ENCODE measurements around the gene OSBPL6. TPM values are rescaled to one million over a fixed set of nuclear protein-coding genes. Genes with fewer than 3 reads are reported as not detected.

Gene OSBPL6
- total and polyA plus RNA-seq, 4 donors = 1.3 to 3.3 (median 2.2) TPM

GRCh38 chr2:178427458-178427857 is 233.1 kb downstream of the OSBPL6 start:
- TF ChIP-seq CTCF (IDR thresholded peaks at IDR 0.05; ENCODE audit: low read depth, low read length, missing input control) (no peak), FOXA2 (IDR thresholded peaks at IDR 0.05) (no peak), ATF3 (IDR thresholded peaks at IDR 0.05) (no peak), GABPA (IDR thresholded peaks at IDR 0.05 in 1 of 2, conservative IDR thresholded peaks at IDR 0.05 in 1 of 2) (no peak), FOXA1 (IDR thresholded peaks at IDR 0.05) (no peak), EGR1 (IDR thresholded peaks at IDR 0.05; ENCODE audit: low read depth in 2 of 2) (no peak), HNF4A (conservative IDR thresholded peaks at IDR 0.05) (no peak), MAX (IDR thresholded peaks at IDR 0.05) (no peak), RXRA (IDR thresholded peaks at IDR 0.05) (no peak)
- Histone ChIP-seq H3K36me3 (ENCODE audit: control insufficient read depth in 4 of 4, insufficient read depth in 3 of 4, low read depth in 1 of 4, low read length in 3 of 4) (peaks cover 3 to 26% (median 18%) of the 10 kb centered on the region in 4 donors), H3K9ac (ENCODE audit: low read depth in 1 of 2, low read length in 2 of 2) (no peak overlapping the region), H3K27me3 (ENCODE audit: control insufficient read depth in 4 of 4, insufficient read depth in 4 of 4, low read length in 3 of 4) (no peaks in the 10 kb centered on the region), H3K9me3 (ENCODE audit: control insufficient read depth in 4 of 4, low read length in 3 of 4) (no peaks in the 10 kb centered on the region), H3K4me1 (ENCODE audit: control insufficient read depth in 4 of 4, insufficient read depth in 4 of 4, low read length in 3 of 4) (peaks cover 0 to 6% (median 0%) of the 10 kb centered on the region in 4 donors), H3K27ac (ENCODE audit: low read depth in 1 of 2, low read length in 2 of 2) (no peak overlapping the region), H3K4me3 (ENCODE audit: low read depth in 1 of 3, low read length in 3 of 3) (no peak overlapping the region)
- DNase-seq (ENCODE audit: low spot score) = no peak
- WGBS = 90% methylated on average over 2 of the region's 2 CpGs

GRCh38 chr2:178428396-178428806 is 234.1 kb downstream of the OSBPL6 start:
- peaks cover 0 to 6% (median 0%) of the 10 kb centered on the region in 4 donors for H3K4me1 ChIP-seq (ENCODE audit: control insufficient read depth in 4 of 4, insufficient read depth in 4 of 4, low read length in 3 of 4)
- no peak overlapping the region for H3K4me3 ChIP-seq (ENCODE audit: low read depth in 1 of 3, low read length in 3 of 3)
- no peaks in the 10 kb centered on the region for H3K27me3 ChIP-seq (ENCODE audit: control insufficient read depth in 4 of 4, insufficient read depth in 4 of 4, low read length in 3 of 4)
- DNase-seq (ENCODE audit: low spot score) = no peak
- no peak overlapping the region for H3K27ac ChIP-seq (ENCODE audit: low read depth in 1 of 2, low read length in 2 of 2)
- H3K36me3 ChIP-seq (ENCODE audit: control insufficient read depth in 4 of 4, insufficient read depth in 3 of 4, low read depth in 1 of 4, low read length in 3 of 4) = peaks cover 5 to 35% (median 27%) of the 10 kb centered on the region in 4 donors
- TF ChIP-seq RXRA (IDR thresholded peaks at IDR 0.05) = peak in 1 of 2 donors; percentile 32
- TF ChIP-seq MAX (IDR thresholded peaks at IDR 0.05) = no peak
- no peak for TF ChIP-seq GABPA (IDR thresholded peaks at IDR 0.05 in 1 of 2, conservative IDR thresholded peaks at IDR 0.05 in 1 of 2)
- peak; percentile 12 for TF ChIP-seq HNF4G (IDR thresholded peaks at IDR 0.05)
- peak; percentile 73 to 78 for TF ChIP-seq HNF4A (conservative IDR thresholded peaks at IDR 0.05)
- TF ChIP-seq ATF3 (IDR thresholded peaks at IDR 0.05) = no peak
- TF ChIP-seq SP1 (IDR thresholded peaks at IDR 0.05) = peak; percentile 36
- H3K9ac ChIP-seq (ENCODE audit: low read depth in 1 of 2, low read length in 2 of 2) = no peak overlapping the region
- 52% methylated on average over 1 of the region's 1 CpG for WGBS
- no peaks in the 10 kb centered on the region for H3K9me3 ChIP-seq (ENCODE audit: control insufficient read depth in 4 of 4, low read length in 3 of 4)

- Histone ChIP-seq H3K4me1 (ENCODE audit: control insufficient read depth in 4 of 4, insufficient read depth in 4 of 4, low read length in 3 of 4) (peaks cover 0 to 6% (median 0%) of the 10 kb centered on the region in 4 donors), H3K9me3 (ENCODE audit: control insufficient read depth in 4 of 4, low read length in 3 of 4) (no peaks in the 10 kb centered on the region), H3K27me3 (ENCODE audit: control insufficient read depth in 4 of 4, insufficient read depth in 4 of 4, low read length in 3 of 4) (no peaks in the 10 kb centered on the region), H3K4me3 (ENCODE audit: low read depth in 1 of 3, low read length in 3 of 3) (no peak overlapping the region), H3K27ac (ENCODE audit: low read depth in 1 of 2, low read length in 2 of 2) (no peak overlapping the region), H3K36me3 (ENCODE audit: control insufficient read depth in 4 of 4, insufficient read depth in 3 of 4, low read depth in 1 of 4, low read length in 3 of 4) (peaks cover 7 to 39% (median 30%) of the 10 kb centered on the region in 4 donors), H3K9ac (ENCODE audit: low read depth in 1 of 2, low read length in 2 of 2) (no peak overlapping the region)
- TF ChIP-seq YY1 (IDR thresholded peaks at IDR 0.05) (no peak), REST (IDR thresholded peaks at IDR 0.05) (no peak), TAF1 (conservative IDR thresholded peaks at IDR 0.05) (no peak)
- no peak for DNase-seq (ENCODE audit: low spot score)
Observed at GRCh38 chr2:178429336-178429735, 235.0 kb downstream of the OSBPL6 start.

All from liver (tissue), 9 donors.